ENCODE results near the gene WDR93.
A peak's percentile ranks its signal among the peaks of the same experiment; 100 is the strongest.

WDR93 gene

DNA sequence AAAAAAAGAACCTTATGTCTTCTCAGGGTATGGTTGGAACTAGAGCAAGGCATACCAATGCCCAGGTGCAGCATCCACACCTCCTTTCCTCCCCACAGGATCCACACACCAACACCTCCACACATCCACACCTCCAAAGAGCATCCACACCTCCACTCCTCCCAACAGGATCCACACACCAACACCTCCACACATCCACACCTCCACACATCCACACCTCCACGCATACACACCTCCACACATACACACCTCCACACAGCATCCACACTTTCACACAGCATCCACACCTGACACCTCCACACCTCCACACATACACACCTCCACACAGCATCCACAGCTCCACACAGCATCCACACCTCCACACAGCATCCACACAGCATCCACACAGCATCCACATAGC lies 55.2 kb downstream of the WDR93 start:
- ChIA-PET CTCF (interaction anchor here (0.6 to 0.7 kb wide), 3 partner anchors 175 to 583 kb away, joined by 3 to 6 read pairs (median 3); no protein-coding TSS in a partner anchor), POLR2A (no interaction called here)
- no peaks in the 10 kb centered on the region; a peak in 1 of 3 replicates for H3K36me3 ChIP-seq (ENCODE audit: control insufficient read depth in 2 of 2, insufficient read depth in 1 of 2, low read length in 2 of 2)
- no peaks in the 10 kb centered on the region for H3K9me3 ChIP-seq (ENCODE audit: control insufficient read depth, insufficient read depth, low read depth, low read length)
- peaks cover 8% of the 10 kb centered on the region; the same call in 1 of the 2 replicates for H3K4me1 ChIP-seq (ENCODE audit: control insufficient read depth, insufficient read depth, low read length)
- TF ChIP-seq YY2 (tag by site-specific recombination; IDR thresholded peaks at IDR 0.05) (no peak), ZIC2 (tag by site-specific recombination; IDR thresholded peaks at IDR 0.05) (no peak), ZNF677 (tag by site-specific recombination; IDR thresholded peaks at IDR 0.05) (no peak), ZNF596 (tag by site-specific recombination; IDR thresholded peaks at IDR 0.05) (no peak), ZNF571 (tag by site-specific recombination; IDR thresholded peaks at IDR 0.05) (0 out of 2 replicates have a peak, but pooled peaks have one; percentile 13), ZNF175 (tag by site-specific recombination; IDR thresholded peaks at IDR 0.05) (no peak), ZNF140 (tag by site-specific recombination; IDR thresholded peaks at IDR 0.05) (no peak), SALL2 (tag by site-specific recombination; IDR thresholded peaks at IDR 0.05; ENCODE audit: borderline replicate concordance) (0 out of 2 replicates have a peak, but pooled peaks have one; percentile 39), ZNF776 (tag by site-specific recombination; IDR thresholded peaks at IDR 0.05; ENCODE audit: borderline replicate concordance) (peak; percentile 79; the same call in 1 of the 2 replicates), EGR2 (tag by site-specific recombination; IDR thresholded peaks at IDR 0.05; ENCODE audit: low read depth) (peak; percentile 90), KLF7 (tag by site-specific recombination; IDR thresholded peaks at IDR 0.05; ENCODE audit: borderline replicate concordance) (no peak), ZNF155 (tag by site-specific recombination; IDR thresholded peaks at IDR 0.05) (no peak), ZNF138 (tag by site-specific recombination; IDR thresholded peaks at IDR 0.05; ENCODE audit: borderline replicate concordance) (no peak)
- TF ChIP-seq, protein P1, sequence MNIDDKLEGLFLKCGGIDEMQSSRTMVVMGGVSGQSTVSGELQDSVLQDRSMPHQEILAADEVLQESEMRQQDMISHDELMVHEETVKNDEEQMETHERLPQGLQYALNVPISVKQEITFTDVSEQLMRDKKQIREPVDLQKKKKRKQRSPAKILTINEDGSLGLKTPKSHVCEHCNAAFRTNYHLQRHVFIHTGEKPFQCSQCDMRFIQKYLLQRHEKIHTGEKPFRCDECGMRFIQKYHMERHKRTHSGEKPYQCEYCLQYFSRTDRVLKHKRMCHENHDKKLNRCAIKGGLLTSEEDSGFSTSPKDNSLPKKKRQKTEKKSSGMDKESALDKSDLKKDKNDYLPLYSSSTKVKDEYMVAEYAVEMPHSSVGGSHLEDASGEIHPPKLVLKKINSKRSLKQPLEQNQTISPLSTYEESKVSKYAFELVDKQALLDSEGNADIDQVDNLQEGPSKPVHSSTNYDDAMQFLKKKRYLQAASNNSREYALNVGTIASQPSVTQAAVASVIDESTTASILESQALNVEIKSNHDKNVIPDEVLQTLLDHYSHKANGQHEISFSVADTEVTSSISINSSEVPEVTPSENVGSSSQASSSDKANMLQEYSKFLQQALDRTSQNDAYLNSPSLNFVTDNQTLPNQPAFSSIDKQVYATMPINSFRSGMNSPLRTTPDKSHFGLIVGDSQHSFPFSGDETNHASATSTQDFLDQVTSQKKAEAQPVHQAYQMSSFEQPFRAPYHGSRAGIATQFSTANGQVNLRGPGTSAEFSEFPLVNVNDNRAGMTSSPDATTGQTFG (tag by site-specific recombination; IDR thresholded peaks at IDR 0.05; ENCODE audit: borderline replicate concordance): peak; percentile 15; the same call in 1 of the 2 replicates
- H3K4me3 ChIP-seq (ENCODE audit: low read depth, low read length): no peak overlapping the region
- no peak overlapping the region for H3K27ac ChIP-seq (ENCODE audit: extremely low read depth, low read depth, low read length)

DNA sequence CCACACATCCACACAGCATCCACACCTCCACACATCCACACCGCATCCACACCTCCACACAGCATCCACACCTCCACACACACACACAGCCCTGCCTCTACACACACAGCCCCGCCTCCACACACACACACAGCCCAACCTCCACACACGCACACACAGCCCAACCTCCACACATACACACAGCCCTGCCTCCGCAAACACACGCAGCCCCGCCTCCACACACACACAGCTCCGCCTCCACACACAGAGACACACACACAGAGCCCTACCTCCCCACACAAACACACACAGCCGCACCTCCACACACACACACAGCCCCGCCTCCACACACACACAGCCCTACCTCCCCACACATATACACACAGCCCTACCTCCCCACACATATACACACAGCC lies 55.8 kb downstream of the WDR93 start:
- CTCF ChIA-PET: interaction anchor here (0.6 kb wide), 1 partner anchor 347 kb away, joined by 3 read pairs; no protein-coding TSS in a partner anchor

More for the DNA sequence above, 55.8 kb downstream of the WDR93 start:
- no peak overlapping the region for H3K27ac ChIP-seq (ENCODE audit: extremely low read depth, low read depth, low read length)
- POLR2A ChIA-PET: no interaction called here
- no peaks in the 10 kb centered on the region for H3K9me3 ChIP-seq (ENCODE audit: control insufficient read depth, insufficient read depth, low read depth, low read length)
- H3K4me1 ChIP-seq (ENCODE audit: control insufficient read depth, insufficient read depth, low read length): peaks cover 8% of the 10 kb centered on the region; the same call in 1 of the 2 replicates
- H3K36me3 ChIP-seq (ENCODE audit: control insufficient read depth in 2 of 2, insufficient read depth in 1 of 2, low read length in 2 of 2): no peaks in the 10 kb centered on the region; a peak in 1 of 3 replicates
- H3K4me3 ChIP-seq (ENCODE audit: low read depth, low read length): no peak overlapping the region
- TF ChIP-seq, protein P2, sequence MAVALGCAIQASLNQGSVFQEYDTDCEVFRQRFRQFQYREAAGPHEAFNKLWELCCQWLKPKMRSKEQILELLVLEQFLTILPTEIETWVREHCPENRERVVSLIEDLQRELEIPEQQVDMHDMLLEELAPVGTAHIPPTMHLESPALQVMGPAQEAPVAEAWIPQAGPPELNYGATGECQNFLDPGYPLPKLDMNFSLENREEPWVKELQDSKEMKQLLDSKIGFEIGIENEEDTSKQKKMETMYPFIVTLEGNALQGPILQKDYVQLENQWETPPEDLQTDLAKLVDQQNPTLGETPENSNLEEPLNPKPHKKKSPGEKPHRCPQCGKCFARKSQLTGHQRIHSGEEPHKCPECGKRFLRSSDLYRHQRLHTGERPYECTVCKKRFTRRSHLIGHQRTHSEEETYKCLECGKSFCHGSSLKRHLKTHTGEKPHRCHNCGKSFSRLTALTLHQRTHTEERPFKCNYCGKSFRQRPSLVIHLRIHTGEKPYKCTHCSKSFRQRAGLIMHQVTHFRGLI (tag by site-specific recombination; IDR thresholded peaks at IDR 0.05): peak; percentile 94
- TF ChIP-seq ZFHX2 (tag by site-specific recombination; conservative IDR thresholded peaks at IDR 0.05) (peak; percentile 99), ZNF155 (tag by site-specific recombination; IDR thresholded peaks at IDR 0.05) (no peak), EGR2 (tag by site-specific recombination; IDR thresholded peaks at IDR 0.05; ENCODE audit: low read depth) (peak; percentile 96), SP3 (tag by site-specific recombination; IDR thresholded peaks at IDR 0.05) (peak; percentile 44), ZNF585B (tag by site-specific recombination; IDR thresholded peaks at IDR 0.05) (no peak), SP2 (tag by site-specific recombination; IDR thresholded peaks at IDR 0.05) (0 out of 2 replicates have a peak, but pooled peaks have one; percentile 32), KLF8 (tag by site-specific recombination; IDR thresholded peaks at IDR 0.05) (peak; percentile 41; the same call in 1 of the 2 replicates)
- TF ChIP-seq, protein P3, sequence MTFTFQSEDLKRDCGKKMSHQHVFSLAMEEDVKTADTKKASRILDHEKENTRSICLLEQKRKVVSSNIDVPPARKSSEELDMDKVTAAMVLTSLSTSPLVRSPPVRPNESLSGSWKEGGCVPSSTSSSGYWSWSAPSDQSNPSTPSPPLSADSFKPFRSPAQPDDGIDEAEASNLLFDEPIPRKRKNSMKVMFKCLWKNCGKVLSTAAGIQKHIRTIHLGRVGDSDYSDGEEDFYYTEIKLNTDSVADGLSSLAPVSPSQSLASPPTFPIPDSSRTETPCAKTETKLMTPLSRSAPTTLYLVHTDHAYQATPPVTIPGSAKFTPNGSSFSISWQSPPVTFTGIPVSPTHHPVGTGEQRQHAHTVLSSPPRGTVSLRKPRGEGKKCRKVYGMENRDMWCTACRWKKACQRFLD (tag by site-specific recombination; IDR thresholded peaks at IDR 0.05): no peak
